Stimulated activated CD8-positive, alpha-beta memory T cell treated with anti-CD3 and anti-CD28 coated beads, Interleukin-7, amount 100 ng/mL, for 1 hour (primary cell): ENCODE data around the gene KCNJ1.

Source experiments
- DNase-seq, 2 donors: peaks; one replicate each; pipeline ENCODE4 v3.0.0-alpha.2; 2020; ENCODE audit warnings: low read depth in 2 of 2

The KCNJ1 gene

DNA sequence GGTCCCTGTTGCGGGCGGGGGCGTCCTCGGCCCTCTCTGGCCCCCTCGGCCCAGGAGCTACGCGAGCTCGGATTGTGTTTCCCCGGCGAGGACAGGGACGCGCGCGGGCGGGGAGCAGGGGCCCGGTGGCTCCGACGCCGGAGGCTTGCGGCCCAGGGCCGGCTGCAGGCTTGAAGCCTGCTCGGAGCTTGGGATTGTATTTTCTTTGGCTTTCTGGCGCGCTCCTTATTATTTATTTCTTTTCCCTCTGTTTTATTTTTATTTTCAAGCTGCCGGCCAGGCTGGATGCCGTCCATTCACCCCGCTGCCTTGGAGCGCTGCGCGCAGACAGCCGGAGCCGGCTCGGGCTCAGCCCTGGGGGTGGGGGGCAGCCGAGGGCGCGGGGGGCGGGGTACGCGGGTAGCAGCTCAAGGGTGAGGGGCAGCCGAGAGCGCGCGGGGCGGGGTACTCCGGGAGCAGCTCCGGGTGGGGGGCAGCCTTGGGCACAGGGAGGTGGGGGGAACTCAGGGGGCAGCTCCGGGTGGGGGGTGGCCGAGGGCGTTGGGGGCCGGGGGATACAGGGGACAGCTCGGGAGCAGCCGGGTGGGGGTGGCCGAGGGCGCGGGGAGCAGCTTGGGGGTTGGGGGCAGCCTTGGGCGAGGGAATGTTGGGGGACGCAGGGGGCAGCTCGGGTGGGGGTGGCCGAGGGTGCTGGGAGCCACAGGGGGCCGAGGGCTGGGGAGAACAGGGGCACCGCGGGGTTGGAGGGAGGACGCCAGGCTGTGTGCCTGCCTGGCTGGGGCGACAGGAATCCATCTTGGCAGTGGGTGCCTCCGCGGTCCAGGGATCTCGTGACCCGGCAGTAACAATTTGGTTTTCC lies 42.7 kb downstream of the KCNJ1 start:
- no peak for DNase-seq

DNA sequence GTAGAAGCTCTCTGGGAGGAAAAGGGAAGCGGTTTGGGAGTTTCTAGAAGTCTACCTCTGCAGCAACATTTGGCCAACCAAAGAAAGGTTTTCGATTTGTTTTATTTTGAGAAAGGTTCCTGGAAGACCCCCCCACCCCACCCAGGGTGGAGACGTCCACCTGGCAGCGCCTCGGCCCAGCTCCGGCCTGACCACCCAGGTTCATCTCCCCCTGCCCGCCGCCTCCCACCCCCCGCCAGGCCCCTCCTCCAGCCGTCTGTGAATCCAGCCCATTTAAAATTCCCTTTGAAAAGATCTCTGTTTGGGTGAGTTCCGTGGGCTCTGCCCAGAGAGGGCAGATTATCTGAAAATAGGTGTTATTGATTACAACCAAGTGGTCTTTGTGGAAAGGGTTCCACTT lies 43.3 kb downstream of the KCNJ1 start:
- no peak for DNase-seq

DNA sequence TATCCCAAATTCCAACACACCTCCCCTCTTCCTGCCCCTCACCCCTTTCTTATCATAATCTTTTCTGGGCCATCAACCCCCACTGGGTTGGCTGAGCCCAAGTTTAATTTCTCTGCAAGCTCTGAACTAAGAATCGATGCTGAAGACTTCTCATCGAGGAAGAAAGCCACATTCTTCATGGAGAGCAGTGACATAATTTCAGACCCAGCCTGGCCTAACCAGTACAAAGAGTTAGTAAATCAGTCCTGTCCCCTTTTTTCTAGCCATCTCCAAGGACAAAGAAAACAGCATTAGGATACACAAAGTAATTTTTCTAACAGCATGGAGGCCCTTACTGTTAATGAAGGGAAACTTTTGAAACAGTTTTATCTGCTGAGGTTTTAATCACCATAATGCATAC lies 45.0 kb downstream of the KCNJ1 start:
- no peak for DNase-seq

DNA sequence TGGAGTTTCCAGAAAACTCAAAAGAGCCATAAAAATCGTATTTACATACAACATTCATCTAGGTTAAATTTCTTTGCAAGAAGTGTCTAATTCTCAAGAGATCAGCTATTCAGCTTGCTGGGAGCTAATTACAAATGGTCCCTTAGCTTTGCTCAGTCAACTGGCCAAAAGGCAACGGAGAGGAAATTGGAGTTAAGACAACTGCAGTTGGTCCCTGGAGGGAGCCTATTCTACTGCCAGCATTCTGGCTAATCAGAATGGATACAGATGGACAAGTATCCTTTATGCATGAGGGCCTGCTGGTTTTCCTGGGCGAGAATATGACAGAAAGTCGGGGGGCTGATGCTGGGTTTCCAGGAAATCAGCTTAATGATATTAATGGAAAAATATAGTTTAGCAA lies 45.5 kb downstream of the KCNJ1 start:
- no peak for DNase-seq

DNA sequence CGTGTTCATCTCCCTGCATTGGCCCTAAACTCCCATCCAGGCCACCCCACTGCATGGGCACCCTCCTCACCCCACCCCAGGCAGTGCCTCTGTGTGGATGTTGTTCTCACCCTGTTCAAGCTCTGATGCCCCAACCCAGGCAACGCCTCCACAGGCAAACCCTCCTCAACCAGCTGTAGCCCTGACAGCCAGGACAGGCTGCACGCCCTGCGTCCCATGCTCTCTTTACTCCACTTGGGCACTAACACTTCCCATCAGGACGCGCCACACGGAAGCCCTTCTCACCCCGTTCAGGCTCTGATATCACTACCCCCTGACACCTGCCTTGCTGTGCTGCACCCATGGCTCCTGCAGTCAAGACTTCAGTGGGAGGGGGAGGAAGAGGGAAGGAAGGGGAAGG lies 47.9 kb downstream of the KCNJ1 start:
- DNase-seq, result no peak

DNA sequence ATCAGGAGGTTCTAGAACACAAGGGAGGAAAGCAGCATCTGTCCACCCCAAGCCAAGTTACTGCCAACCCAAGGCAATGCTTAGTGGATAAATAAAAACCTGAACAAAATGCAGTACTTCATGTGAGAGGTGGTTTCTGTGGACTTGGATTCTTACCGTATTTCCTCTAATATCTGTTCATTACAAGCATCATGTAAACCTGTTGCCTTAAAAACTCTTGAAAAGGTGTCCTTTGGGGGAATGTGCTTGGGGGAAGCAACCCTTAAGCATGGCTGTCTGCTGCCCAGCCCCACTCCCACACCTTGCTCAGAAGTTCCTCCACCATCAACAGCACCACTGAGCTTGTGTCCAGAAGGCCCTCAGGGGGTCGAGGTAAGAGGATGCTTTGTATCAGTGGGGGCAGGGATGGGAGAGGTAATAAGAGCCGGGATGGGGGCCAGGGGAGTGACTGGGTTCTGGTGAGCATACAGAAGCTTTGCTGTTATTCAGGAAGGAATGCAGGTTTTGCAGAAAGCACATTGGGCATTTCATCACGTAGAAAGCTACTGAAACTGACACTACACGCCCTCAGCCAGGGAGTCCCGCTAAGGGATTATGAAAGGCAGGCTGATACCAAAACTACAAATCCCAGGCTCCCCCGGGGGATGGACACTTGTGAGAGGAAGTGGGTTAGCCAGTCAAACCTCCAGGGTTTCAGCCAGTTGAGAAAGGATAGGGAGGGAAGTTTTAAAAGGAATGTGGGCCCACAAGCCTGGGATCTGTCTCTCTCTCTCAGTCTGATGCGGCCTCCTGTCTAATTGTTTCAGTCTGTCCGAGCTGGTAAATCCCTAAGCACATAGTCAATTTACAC lies 52.0 kb downstream of the KCNJ1 start:
- DNase-seq, result no peak

DNA sequence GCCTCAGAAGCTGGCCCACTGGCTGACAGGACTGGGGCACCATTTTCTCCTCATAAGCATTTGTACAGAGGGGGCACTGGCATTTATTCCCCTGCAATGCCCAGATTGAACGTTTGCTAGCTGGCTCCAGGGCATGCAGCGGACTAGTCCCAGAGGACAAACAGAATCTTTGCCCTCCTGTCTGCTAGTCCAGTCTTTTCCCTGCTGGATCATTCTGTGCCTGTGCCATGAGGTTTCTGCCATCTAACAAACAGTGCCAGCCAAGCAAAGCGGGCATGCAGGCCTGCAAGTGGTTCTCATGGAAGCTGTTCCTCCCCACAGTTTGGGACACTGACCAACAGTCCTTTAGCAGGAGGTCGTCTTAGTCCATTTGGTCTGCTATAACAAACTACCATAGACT lies 53.4 kb downstream of the KCNJ1 start:
- DNase-seq, result no peak

DNA sequence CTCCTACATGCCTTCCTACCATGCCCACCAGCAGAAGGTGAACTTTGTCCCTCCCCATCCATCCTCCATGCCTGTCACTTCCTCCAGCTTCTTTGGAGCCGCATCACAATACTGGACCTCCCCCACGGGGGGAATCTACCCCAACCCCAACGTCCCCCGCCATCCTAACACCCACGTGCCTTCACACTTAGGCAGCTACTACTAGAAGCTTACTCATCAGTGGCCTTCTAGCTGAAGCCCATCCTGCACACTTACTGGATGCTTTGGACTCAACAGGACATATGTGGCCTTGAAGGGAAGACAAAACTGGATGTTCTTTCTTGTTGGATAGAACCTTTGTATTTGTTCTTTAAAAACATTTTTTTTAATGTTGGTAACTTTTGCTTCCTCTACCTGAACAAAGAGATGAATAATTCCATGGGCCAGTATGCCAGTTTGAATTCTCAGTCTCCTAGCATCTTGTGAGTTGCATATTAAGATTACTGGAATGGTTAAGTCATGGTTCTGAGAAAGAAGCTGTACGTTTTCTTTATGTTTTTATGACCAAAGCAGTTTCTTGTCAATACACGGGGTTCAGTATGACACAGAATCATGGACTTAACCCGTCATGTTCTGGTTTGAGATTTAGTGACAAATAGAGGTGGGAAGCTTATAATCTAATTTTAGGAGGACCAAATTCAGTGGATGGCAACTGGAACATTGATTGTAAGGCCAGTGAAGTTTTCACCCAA lies 56.1 kb downstream of the KCNJ1 start:
- no peak for DNase-seq

DNA sequence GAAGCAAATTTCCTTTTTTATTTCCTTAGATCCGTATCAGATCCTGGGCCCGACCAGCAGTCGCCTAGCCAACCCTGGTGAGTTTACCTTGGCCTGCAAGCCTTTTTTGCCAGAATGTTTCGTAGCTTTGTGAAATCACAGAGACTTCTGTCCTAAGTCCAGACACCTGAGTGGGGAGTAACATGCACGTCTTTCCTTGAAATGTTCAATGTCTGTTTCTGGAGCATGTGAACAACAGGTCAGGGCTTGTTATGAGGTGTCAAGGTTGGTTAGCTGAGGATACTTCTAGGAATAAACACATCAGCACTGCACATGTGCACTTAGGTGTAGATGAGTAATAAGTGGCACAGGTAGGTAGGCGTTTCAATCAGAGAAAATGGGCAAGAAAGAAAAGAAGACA lies 58.0 kb downstream of the KCNJ1 start:
- DNase-seq, result no peak

DNA sequence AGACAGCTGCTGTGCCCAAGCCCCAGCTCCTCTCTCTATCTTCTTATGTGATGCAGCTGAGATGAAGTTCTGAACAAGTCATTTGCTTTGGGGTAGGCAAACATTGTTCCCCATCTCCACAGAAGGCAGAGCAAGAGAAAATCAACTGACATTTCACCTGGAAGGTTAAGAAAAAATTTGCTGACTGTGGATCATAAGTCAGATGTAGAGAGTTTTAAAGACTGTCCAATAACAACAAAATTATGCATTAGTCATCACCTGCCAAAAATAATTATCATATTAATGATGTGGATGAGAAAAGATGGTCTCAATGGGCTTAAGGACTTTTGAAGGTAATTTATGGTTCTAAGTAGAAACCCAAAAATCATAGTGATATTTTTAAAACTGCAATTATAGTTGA lies 59.2 kb downstream of the KCNJ1 start:
- no peak for DNase-seq

DNA sequence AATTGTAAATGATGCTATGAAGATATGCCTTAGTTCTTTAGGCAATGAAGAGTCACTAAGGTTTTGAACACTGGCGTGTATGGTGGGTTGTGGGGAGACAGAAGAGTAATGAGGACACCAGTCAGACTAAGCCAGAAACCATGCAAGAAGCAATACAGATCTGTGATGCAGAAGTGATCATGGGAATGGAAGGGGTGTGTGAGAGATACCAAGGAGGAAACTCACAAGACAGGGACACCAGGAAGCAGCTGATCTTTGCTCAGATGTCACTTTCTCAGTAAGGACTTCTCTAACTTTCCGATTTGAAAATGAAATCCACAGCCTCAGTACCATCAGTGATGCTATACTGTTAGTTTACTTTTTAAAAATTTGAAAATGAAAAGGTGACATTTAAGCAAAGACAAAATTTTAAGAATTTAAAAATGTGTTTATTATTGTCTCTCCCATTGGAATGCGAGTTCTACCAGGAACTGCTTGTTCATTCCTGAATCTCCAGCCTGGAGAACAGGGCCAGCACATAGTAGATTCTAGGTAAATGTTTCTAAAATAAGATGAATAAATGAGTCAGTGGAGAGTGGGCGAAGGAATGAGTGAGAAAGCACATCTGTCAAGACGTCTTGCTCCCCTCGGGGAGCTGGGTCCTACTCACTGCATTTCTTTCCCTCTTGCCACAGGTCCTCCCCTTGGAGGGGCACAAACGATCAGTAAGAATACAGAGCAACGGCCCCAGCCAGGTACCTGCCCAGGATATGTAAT lies 60.4 kb downstream of the KCNJ1 start:
- DNase-seq, result no peak

DNA sequence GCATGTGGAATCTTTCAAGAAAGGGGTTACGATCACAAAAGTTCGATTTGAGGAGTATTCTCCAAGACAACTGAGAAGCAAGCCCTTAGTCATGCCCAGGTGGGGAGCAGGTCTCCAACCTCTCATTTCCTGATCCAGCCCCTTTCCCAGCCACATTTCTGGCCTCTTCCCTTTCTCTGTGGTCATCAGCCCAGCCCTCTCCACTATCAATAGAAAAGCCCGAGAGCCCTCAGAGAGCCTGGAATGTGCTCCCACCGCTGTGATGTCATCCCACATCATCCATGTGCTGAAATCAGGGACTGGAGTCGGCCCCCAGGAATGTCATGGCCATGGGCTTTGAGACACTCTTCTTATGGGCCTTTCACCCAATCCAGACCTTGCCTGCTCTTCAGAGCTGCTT lies 62.6 kb downstream of the KCNJ1 start:
- no peak for DNase-seq

DNA sequence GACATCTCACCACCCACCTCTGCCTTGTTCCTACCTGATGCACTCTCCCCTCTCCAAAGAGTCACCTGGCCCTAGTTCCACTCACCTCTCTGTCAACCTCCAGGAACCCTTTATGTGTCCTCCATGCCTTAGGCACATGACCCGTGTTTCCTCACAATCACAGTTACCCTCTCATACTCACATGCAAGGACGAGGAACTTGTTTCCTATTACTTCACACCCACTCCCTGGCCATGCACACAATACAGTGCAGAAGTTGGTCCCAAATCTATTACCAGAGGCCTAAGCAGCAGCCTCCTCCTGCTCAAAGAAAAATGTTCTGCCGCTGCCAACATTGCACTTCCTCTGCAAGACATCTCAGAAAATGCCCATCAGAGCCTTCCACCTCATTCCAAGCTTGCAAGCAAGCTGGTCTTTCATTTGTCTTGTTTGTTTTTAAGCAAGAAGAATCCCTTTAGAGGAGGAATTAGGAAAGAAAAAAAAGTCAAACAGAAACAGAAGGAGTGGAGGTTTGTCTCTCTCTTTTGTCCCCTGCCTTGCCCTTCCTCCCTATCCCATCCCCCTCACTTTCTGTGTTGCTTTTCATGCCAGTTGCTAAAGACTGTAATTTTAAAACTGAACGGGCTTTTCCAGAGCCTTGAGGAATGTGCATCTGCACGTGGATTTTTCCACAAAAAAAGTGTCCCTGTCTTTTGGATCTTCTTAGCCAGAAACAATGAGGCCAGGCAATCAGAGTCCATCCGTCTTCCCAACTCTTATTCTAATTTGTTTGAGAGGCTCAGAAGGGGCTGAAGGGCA lies 63.4 kb downstream of the KCNJ1 start:
- no peak for DNase-seq

DNA sequence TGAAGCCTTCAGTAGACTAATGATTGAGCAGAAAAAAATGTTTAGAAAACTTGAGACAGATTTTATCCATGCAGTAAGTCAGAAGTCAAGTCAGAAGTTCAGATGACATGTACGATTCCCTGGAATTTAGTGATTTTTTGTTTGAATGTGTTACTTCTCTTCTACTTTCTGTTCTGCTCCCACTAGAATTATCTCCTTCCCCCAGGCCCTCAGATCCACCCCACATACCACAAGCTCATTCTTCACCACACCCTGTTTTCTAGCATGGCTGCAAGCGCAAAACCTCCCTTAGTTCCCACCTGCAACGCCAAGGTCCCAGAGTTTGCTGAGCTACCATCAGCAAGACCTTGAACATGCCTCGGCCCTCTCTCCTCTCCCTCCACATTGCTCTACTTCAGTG lies 64.1 kb downstream of the KCNJ1 start:
- no peak for DNase-seq

DNA sequence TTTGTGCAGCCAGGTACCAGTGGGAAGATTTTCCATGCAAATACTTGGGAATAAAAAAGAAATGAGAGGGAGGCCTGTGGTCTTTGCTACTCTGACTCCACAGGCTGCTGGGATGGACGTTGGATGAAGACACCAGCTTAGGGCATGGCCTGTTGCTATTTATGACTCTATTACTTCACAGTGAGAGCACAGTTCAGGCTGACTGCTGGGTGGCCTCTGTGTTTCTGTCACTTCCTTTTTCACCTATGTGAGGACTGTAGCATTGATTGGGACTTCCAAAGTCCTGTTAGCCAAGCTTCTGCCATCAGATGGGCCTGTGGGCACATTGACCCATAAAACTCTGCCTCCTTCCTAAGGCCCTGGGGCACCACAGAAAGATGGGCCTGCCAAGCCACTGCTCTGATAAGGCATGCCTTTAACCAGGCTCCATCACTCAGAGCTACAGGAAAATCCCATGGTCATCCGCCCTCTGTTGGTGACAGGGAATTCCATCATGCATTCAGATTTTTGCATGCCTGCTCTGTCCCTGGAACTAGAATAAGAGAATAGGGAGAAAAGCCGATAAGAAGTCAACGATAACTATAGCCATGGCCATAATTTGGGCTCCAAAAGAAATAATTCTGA lies 64.6 kb downstream of the KCNJ1 start:
- no peak for DNase-seq

DNA sequence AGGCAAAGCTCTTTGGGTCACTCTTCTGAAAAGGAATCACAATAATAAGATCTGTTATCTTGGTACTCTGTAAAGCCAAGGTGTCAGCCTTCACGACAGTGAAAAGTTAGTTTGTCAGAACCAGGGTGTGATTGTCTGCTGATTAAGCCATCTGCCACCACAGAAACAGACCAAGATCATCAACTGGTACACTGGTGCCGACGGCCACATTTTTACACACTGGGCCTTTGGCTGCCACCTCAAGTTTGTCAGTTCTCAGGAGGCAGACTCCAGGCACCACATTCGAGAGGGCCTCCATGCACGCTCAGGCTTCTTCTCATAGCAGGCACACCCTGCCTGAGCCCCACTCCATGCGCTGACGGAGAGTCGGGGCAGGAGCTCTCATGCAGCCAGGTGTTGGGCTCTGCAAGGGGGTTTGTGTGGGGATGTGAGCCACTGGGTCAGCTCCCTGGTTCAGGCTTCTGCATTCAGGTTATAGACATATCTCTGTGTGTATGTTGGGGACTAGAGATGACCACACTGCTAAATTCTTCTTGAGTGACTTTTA lies 66.2 kb downstream of the KCNJ1 start:
- no peak for DNase-seq

DNA sequence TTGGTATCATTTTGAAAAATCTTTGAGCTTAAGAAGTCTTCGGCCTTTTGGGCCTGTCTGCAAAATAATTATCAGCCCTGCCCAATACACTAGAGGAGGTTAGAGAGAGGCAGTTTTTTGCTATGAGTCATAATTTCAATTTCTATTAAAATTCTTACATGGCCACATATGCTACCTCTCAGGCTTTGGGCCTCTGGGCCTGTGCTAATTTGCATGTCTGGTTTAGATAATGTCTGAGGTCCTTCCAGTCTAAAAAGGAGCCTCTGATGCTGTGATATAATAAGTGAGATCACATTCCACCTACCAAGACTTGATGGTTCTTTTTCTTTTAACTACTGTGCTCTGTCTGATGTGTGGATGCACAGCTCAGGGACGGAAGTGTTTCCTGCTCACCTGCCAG lies 70.8 kb downstream of the KCNJ1 start:
- no peak for DNase-seq

DNA sequence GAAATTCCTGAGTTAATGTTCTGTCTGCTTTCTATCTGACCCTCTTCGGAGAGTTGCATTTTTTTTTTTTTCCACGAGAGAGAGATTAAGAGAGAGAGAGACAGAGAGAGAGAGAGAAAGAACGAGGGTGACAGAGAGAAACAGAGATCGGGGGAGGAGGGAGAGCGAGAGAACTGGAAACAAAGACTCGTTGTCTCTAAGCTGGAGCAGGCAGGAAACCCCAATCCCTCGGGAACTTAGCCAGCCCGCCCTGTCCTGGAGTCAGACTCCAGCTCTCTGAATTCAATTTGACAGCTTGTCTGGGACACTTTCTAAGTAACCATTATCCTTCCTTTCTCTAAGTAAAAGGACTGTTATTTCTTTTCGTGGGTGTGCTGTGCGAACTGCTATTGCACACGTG lies 76.9 kb downstream of the KCNJ1 start:
- no peak for DNase-seq

DNA sequence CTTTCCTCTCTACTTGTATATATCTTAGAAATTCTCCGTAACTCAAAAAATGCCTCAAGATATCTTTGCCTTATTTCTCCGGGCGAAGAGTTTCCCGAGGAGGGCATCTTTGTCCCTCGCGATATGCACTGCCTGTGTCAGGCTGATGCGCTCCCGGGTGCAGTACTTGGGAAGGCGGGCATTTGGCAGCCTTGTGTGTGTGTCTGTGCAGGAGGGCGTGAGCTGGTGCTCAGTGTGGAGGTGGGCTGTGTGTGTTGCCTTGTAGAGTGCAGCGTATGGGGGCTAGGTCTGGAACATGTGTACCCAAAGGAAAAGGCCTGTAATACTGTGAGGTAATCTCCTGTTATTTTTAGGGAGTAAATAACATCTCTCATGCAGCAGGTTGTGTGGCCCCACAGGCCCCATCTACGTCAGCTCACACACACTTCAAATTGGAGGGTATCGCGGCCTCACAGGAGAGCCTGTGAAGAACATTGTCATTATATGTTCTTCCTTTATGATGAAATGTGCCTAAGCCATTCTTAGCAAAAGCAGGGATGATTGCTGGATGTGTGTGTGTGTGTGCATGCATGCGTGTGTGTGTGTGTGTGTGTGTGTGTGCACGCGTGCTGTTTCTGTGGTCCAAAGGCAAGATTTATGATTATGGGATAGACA lies 77.5 kb downstream of the KCNJ1 start:
- no peak for DNase-seq
